IPS-18c (cell line): ENCODE measurements around the gene UBE2Q2.

ENCODE experiments used
- H3K4me3 ChIP-seq: 2 replicates; pipeline ENCODE4 v1.7.0; 2013; ENCODE audit warnings: low read depth, mild to moderate bottlenecking, low read length, moderate library complexity; ENCODE audit not compliant: insufficient read depth
- H3K9me3 ChIP-seq: one replicate; pipeline ENCODE4 v1.6.1; 2013; ENCODE audit warnings: mild to moderate bottlenecking, low read length, moderate library complexity; ENCODE audit not compliant: control insufficient read depth, insufficient read depth

The UBE2Q2 gene

DNA sequence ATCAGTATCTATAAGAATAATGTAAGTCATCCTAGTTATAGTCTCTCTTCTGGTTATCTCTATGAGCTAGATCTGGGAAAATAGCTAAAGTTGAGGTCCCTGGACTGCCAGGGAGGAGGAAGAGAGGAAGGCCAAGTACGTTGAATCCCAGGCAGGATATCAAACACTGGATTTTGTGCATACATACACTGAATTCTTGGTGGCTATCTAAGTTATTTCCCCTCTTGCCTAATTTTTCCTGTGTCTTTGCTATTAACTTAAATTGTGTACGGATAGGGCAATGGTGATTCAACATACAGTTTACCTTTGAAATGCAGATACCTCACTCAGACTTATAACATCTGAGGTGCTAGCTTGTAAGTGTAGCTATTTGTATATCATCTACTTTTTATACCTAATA lies 87.6 kb downstream of the UBE2Q2 start:
- Histone ChIP-seq H3K4me3 (no peak overlapping the region), H3K9me3 (no peaks in the 10 kb centered on the region)

DNA sequence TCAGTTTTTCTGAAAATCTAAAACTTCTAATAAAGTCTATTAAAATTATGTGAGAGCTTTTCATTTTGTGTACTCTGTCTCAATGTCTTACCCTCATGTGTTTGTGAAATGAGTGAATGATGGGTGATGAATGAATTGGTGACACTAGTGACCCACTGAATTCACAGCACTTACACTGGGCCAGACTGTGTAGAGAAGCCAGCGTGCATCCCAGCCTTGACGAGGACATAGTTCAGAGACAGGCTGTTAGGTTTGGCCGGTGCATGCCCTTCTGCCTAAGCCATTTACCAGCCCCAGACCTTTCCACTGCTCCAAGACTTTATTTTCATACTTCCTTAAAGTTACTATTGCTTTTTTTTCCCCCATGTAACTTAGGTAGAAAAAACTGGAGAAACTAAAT lies 99.2 kb downstream of the UBE2Q2 start:
- H3K9me3 ChIP-seq: no peaks in the 10 kb centered on the region
- H3K4me3 ChIP-seq: no peak overlapping the region

DNA sequence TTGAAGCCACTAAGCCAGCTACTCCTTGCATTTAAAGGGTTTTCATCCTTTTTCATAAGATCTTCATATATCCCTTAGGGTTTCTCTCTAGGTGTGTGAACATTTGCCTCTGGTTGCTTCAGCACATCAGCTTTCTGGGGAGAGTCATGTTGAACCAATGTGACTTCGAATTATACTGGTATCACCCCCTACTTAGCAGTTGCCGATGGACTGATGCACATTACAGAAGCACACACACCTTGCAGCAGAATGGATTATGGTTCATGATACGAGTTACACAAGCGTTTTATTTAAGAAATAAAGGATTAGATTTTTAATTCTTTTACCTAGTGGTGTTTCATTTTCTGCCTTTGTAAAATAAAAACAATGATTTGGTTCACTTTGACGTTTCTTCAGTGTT lies 100.0 kb downstream of the UBE2Q2 start:
- H3K9me3 ChIP-seq: no peaks in the 10 kb centered on the region
- H3K4me3 ChIP-seq: no peak overlapping the region

DNA sequence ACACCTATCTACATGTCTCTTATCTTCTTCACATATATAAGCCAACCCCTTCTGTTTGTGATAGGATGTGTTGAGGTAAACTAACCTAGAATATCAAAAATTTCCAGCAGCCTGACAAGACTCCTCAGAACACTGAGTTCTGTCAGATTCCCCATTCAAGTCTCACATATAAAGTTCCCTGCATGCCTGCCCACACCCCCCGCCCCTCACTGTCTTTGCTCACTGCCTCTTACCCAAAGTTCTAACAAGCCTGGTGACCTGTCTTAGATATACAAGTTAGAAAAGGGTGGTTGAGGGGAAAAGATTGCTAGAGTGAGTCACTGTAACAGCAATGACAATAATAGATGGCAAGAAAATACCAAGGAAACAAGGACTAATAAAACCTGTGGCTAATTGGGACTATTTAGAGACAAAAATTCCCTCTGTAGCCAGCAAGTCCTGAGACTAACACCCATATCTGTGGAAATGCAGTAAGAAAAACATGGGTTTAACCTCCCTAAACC lies 100.5 kb downstream of the UBE2Q2 start:
- Histone ChIP-seq H3K4me3 (no peak overlapping the region), H3K9me3 (no peaks in the 10 kb centered on the region)

DNA sequence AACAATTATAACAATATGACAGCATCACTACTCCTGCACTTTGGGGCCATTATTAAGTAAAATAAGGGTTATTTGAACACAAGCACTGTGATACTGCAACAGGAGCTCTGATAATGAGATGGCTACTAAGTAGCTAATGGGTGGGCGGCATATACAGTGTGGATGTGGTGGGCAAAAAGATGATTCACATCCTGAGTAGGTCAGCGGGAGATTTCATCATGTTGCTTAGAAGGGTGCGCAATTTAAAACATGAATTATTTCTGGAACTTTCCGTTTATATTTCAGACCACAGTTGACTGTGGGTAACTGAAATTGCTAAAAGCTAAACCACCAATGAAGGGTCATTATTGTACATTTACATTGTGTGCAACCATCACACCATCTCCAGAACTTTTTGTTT lies 102.7 kb downstream of the UBE2Q2 start:
- no peaks in the 10 kb centered on the region for H3K9me3 ChIP-seq
- no peak overlapping the region for H3K4me3 ChIP-seq

DNA sequence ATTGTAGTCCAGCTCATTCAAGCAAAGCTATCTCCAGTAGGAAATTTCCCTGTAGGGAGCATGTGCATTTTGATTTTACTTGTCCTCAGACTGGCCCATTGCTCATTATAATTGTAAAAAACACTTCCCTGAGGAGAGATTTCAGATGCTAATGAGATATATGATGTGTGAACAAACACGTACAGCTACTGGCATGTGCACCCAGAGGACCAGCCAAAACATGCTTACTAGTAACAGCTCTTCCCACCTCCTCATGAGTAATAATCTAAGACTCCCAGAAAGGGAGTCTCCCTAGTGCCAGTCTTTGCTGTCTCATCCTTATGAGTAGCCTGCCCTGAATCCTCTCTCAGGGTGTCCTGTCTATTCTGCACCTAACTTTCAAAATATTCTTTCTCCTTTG lies 103.8 kb downstream of the UBE2Q2 start:
- H3K9me3 ChIP-seq: no peaks in the 10 kb centered on the region

DNA sequence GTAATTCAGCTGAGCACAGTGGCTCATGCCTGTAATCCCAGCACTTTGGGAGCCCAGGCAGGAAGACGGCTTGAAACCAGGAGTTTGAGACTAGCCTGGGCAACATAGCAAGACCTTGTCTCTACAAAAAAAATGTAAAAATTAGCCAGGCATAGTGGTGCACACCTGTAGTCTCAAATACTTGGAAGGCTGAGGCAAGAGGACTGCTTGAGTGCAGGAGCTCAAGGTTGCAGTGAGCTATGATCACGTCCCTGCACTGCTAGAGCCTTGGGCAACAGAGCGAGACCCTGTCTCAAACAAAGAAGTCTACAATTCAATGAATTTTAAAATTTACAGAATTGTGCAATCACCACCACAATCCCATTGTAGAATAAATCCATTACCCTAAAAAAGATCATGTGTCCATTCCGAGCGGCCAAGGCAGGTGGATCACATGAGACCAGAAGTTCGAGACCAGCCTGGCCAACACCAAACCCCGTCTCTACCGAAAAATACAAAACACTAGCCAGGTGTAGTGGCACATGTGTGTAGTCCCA lies 105.6 kb downstream of the UBE2Q2 start:
- no peaks in the 10 kb centered on the region for H3K9me3 ChIP-seq
- no peak overlapping the region for H3K4me3 ChIP-seq

More for the DNA sequence above, 103.8 kb downstream of the UBE2Q2 start:
- no peak overlapping the region for H3K4me3 ChIP-seq
